IMR-90 (cell line): ENCODE results near the gene HDGFL3. TPM values are rescaled to one million over a fixed set of nuclear protein-coding genes. Genes with fewer than 3 reads are reported as not detected.
A peak's percentile ranks its signal among the peaks of the same experiment; 100 is the strongest.

ENCODE experiments used
- ATAC-seq: fragments of 200-7000 bp; cut with Tn5 transposase; 2 replicates; pipeline ENCODE4 v1.9.1; 2020; ENCODE audit warnings: low read depth, mild to moderate bottlenecking, moderate library complexity
- BruUV-seq: library from RNA; stranded (reverse); fragments of 400-500 nt; replicated peaks from 2 replicates; lab custom pipeline; 2021; lab: Mats Ljungman, UMichigan
- CTCF ChIA-PET: fragments of 300-600 bp; formaldehyde crosslinking; extraction: SDS; loops from one replicate; lab custom pipeline; 2021; ENCODE audit warnings: antibody characterized with exemption; lab: Yijun Ruan, JAX
- POLR2A ChIA-PET: fragments of 300-600 bp; sonication (Branson Sonifier 250); formaldehyde crosslinking; loops from one replicate; lab custom pipeline; 2022; ENCODE audit warnings: antibody characterized with exemption; ENCODE audit not compliant: unreplicated experiment; lab: Charles Lee
- DNase-seq: peaks from one replicate; pipeline ENCODE4 v3.0.0; 2013
- H2AFZ ChIP-seq: replicated peaks from 2 replicates; pipeline ENCODE3; 2013; ENCODE audit warnings: low read length, mild to moderate bottlenecking; ENCODE audit not compliant: poor library complexity
- H2AK5ac ChIP-seq: 2 replicates; pipeline ENCODE4 v1.6.1; 2013; ENCODE audit warnings: low read depth, low read length, inconsistent platforms
- H2AK9ac ChIP-seq: replicated peaks from 2 replicates; pipeline ENCODE3; 2013; ENCODE audit warnings: mild to moderate bottlenecking, low read depth, low read length, moderate library complexity; ENCODE audit not compliant: poor library complexity
- H2BK120ac ChIP-seq: 2 replicates; pipeline ENCODE4 v1.6.1; 2013; ENCODE audit warnings: low read depth, low read length, inconsistent platforms
- H2BK15ac ChIP-seq: 3 replicates; pipeline ENCODE4 v1.6.1; 2013; ENCODE audit warnings: low read depth, low read length, inconsistent platforms
- H2BK20ac ChIP-seq: 2 replicates; pipeline ENCODE4 v1.6.1; 2013; ENCODE audit warnings: low read depth, mild to moderate bottlenecking, inconsistent platforms, low read length, moderate library complexity
- H2BK5ac ChIP-seq: 2 replicates; pipeline ENCODE4 v1.6.1; 2013; ENCODE audit warnings: mild to moderate bottlenecking, low read depth, low read length, inconsistent platforms; ENCODE audit not compliant: poor library complexity, severe bottlenecking
- H3K14ac ChIP-seq: replicated peaks from 2 replicates; pipeline ENCODE4 v1.6.1; 2013; ENCODE audit warnings: low read depth, low read length, inconsistent platforms
- H3K18ac ChIP-seq: 2 replicates; pipeline ENCODE4 v1.6.1; 2013; ENCODE audit warnings: low read depth, low read length, control low read depth
- H3K23ac ChIP-seq: 2 replicates; pipeline ENCODE4 v1.6.1; 2013; ENCODE audit warnings: low read depth, low read length, inconsistent platforms
- H3K27ac ChIP-seq: 2 replicates; pipeline ENCODE4 v1.5.1; 2013; ENCODE audit warnings: mild to moderate bottlenecking, control low read depth, low read length; ENCODE audit not compliant: insufficient read depth
- H3K27me3 ChIP-seq: 2 replicates; pipeline ENCODE4 v1.6.1; 2013; ENCODE audit warnings: low read length; ENCODE audit not compliant: control insufficient read depth, insufficient read depth
- H3K36me3 ChIP-seq: 2 replicates; pipeline ENCODE4 v1.6.1; 2013; ENCODE audit warnings: low read length, mixed read lengths; ENCODE audit not compliant: control insufficient read depth, insufficient read depth
- H3K4ac ChIP-seq: 2 replicates; pipeline ENCODE4 v1.6.1; 2013; ENCODE audit warnings: low read depth, low read length, inconsistent platforms
- H3K4me1 ChIP-seq: 2 replicates; pipeline ENCODE4 v1.6.1; 2013; ENCODE audit warnings: low read length, mixed read lengths; ENCODE audit not compliant: control insufficient read depth, insufficient read depth
- H3K4me2 ChIP-seq: 2 replicates; pipeline ENCODE4 v1.6.1; 2013; ENCODE audit warnings: low read depth, mild to moderate bottlenecking, control low read depth, low read length, moderate library complexity
- H3K4me3 ChIP-seq: 2 replicates; pipeline ENCODE4 v1.5.1; 2013; ENCODE audit warnings: low read depth, mild to moderate bottlenecking, control low read depth, low read length, moderate library complexity; ENCODE audit not compliant: insufficient read depth
- H3K56ac ChIP-seq: 2 replicates; pipeline ENCODE4 v1.6.1; 2013; ENCODE audit warnings: low read length, inconsistent platforms; ENCODE audit not compliant: insufficient read depth; ENCODE audit errors: extremely low read depth
- H3K79me1 ChIP-seq, 2 experiments: 2 replicates each; pipeline ENCODE4 v1.6.1; 2013; ENCODE audit warnings: low read length in 2 of 2, inconsistent platforms in 1 of 2, low read depth in 1 of 2
- H3K9ac ChIP-seq: 2 replicates; pipeline ENCODE4 v1.6.1; 2013; ENCODE audit warnings: low read depth, low read length, control low read depth
- H3K9me1 ChIP-seq: 2 replicates; pipeline ENCODE4 v1.6.1; 2013; ENCODE audit warnings: low read length, inconsistent platforms; ENCODE audit not compliant: insufficient read depth
- H3K9me3 ChIP-seq: 2 replicates; pipeline ENCODE4 v1.6.1; 2013; ENCODE audit warnings: low read length; ENCODE audit not compliant: control insufficient read depth, insufficient read depth
- H4K20me1 ChIP-seq: 2 replicates; pipeline ENCODE4 v1.6.1; 2013; ENCODE audit warnings: low read length, inconsistent platforms; ENCODE audit not compliant: insufficient read depth
- H4K5ac ChIP-seq: 2 replicates; pipeline ENCODE4 v1.6.1; 2013; ENCODE audit warnings: mild to moderate bottlenecking, low read depth, low read length, control low read depth
- H4K8ac ChIP-seq, 2 experiments: 2 replicates each; pipeline ENCODE4 v1.6.1; 2013; ENCODE audit warnings: low read depth in 2 of 2, low read length in 2 of 2, control low read depth in 1 of 2, inconsistent platforms in 1 of 2
- H4K91ac ChIP-seq: 2 replicates; pipeline ENCODE4 v1.6.1; 2013; ENCODE audit warnings: low read depth, low read length, inconsistent platforms; ENCODE audit not compliant: insufficient read depth
- BHLHE40 ChIP-seq: fragments of 150-350 bp; IDR thresholded peaks from 2 replicates; pipeline ENCODE4 v1.6.1; 2016; ENCODE audit warnings: mild to moderate bottlenecking, low read depth, low read length
- CEBPB ChIP-seq: IDR thresholded peaks from 2 replicates; pipeline ENCODE4 v1.6.1; 2012; ENCODE audit warnings: low read depth, low read length, improper control_type of control experiment
- CHD1 ChIP-seq: IDR thresholded peaks from 2 replicates; pipeline ENCODE4 v1.6.1; 2012; ENCODE audit warnings: low read depth, low read length, improper control_type of control experiment
- FOS ChIP-seq: fragments of 150-350 bp; IDR thresholded peaks from 2 replicates; pipeline ENCODE4 v1.6.1; 2016; ENCODE audit warnings: low read depth, low read length
- MAFK ChIP-seq: IDR thresholded peaks from 2 replicates; pipeline ENCODE4 v1.6.1; 2012; ENCODE audit warnings: low read depth, low read length, improper control_type of control experiment
- MAZ ChIP-seq: IDR thresholded peaks from 2 replicates; pipeline ENCODE4 v1.6.1; 2012; ENCODE audit warnings: low read depth, mild to moderate bottlenecking, low read length, improper control_type of control experiment, moderate library complexity, borderline replicate concordance
- MXI1 ChIP-seq: IDR thresholded peaks from 2 replicates; pipeline ENCODE4 v1.6.1; 2012; ENCODE audit warnings: low read depth, mild to moderate bottlenecking, low read length, moderate library complexity, borderline replicate concordance
- NFE2L2 ChIP-seq: fragments of 150-350 bp; IDR thresholded peaks from 2 replicates; pipeline ENCODE4 v1.6.1; 2016; ENCODE audit warnings: low read depth, mild to moderate bottlenecking, low read length
- POLR2A ChIP-seq: IDR thresholded peaks from 2 replicates; pipeline ENCODE4 v1.6.1; 2012; ENCODE audit warnings: mild to moderate bottlenecking, low read depth, low read length
- RAD21 ChIP-seq: IDR thresholded peaks from 2 replicates; pipeline ENCODE4 v1.6.1; 2012; ENCODE audit warnings: low read length, improper control_type of control experiment
- RCOR1 ChIP-seq: IDR thresholded peaks from 2 replicates; pipeline ENCODE4 v1.6.1; 2012; ENCODE audit warnings: mild to moderate bottlenecking, low read length, improper control_type of control experiment; ENCODE audit not compliant: insufficient replicate concordance
- RFX5 ChIP-seq: IDR thresholded peaks from 2 replicates; pipeline ENCODE4 v1.8.0; 2012; ENCODE audit warnings: low read depth, mild to moderate bottlenecking, low read length, moderate library complexity
- SMC3 ChIP-seq: fragments of 150-350 bp; IDR thresholded peaks from 2 replicates; pipeline ENCODE4 v1.6.1; 2016; ENCODE audit warnings: low read depth, mild to moderate bottlenecking, antibody characterized with exemption, low read length, moderate library complexity
- WGBS, 2 experiments: methylation state at CpG; one replicate each; pipeline versions ENCODE4 v1.1.5 to v1.1.7; 2013; ENCODE audit warnings: missing lambda C conversion rate in 2 of 2; ENCODE audit not compliant: insufficient read length in 1 of 2; ENCODE audit errors: extremely low coverage in 2 of 2; 5-methylcytosine and 5-hydroxymethylcytosine counted together
- dilution Hi-C: fragments of 300-500 bp; cut with HindIII; formaldehyde crosslinking; loops from one replicate; pipeline ENCODE4 v1.14.3; 2018; ENCODE audit warnings: low sequenced_read_pairs; ENCODE audit not compliant: unreplicated experiment
- in situ Hi-C: fragments of 300-500 bp; cut with MboI; formaldehyde crosslinking; loops from 3 replicates; pipeline ENCODE4 v1.14.3; 2019; ENCODE audit warnings: low sequenced_read_pairs, inconsistent platforms, mixed read lengths
- intact Hi-C: fragments of 100-400 bp; cut with micrococcal nuclease; formaldehyde crosslinking; loops from 2 replicates; pipeline ENCODE4 v1.10.0; 2022
- polyA plus RNA-seq, 3 experiments: library from polyadenylated mRNA; depleted of rRNA; stranded (reverse); fragments of >200 nt; gene quantifications; 2 replicates each; pipeline ENCODE4 v1.2.3, GENCODE V29; 2012; ENCODE audit warnings: low replicate concordance in 1 of 3
- total RNA-seq: library from RNA; depleted of rRNA; stranded (reverse); fragments of >200 nt; gene quantifications from 2 replicates; pipeline ENCODE4 v1.2.3, GENCODE V29; 2012
- TF ChIP-seq, protein P1 (sequence below): conservative IDR thresholded peaks from 2 replicates; pipeline ENCODE4 v1.5.1; 2012; ENCODE audit warnings: mild to moderate bottlenecking, low read depth, low read length, improper control_type of control experiment
- TF ChIP-seq, protein P2 (sequence below): fragments of 150-350 bp; IDR thresholded peaks from 2 replicates; pipeline ENCODE4 v1.6.1; 2017; ENCODE audit warnings: mild to moderate bottlenecking, antibody characterized with exemption, low read length, low read depth
- TF ChIP-seq, protein P3 (sequence below): fragments of 150-350 bp; IDR thresholded peaks from 2 replicates; pipeline ENCODE4 v1.6.1; 2016; ENCODE audit warnings: low read depth, mild to moderate bottlenecking, low read length, moderate library complexity, borderline replicate concordance

The HDGFL3 gene
- total and polyA plus RNA-seq, 2 of the 4 experiments (the other 2 are of a cell fraction) = 9.5 to 18.1 TPM

DNA sequence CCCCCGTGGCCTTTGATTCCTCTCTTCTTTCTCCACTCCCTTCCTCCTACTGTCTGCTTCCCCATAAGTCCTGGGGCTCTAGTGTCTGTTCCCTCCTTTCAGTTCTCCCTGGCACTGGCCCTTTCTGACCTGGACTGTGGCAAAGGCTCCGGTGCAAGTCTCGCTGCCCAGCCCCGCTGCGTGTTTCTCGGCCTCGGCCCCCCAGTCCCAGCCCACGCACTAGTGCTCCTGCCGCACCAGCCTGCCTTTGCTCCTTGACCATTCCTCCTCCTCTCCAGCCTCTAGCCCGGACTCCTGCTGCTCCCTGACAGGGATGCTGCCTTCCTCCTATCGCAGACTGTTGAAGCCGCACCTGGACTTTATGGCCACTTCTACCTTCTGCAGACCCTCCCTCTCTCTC lies 98.1 kb downstream of the HDGFL3 start:
- H3K9ac ChIP-seq = no peak overlapping the region
- no peak overlapping the region for H4K5ac ChIP-seq
- H4K20me1 ChIP-seq = peaks cover 3% of the 10 kb centered on the region; the same call in 1 of the 2 replicates
- H3K79me1 ChIP-seq = peaks cover 8 to 44% of the 10 kb centered on the region in 2 experiments; a peak in 3 of 4 replicates
- H4K91ac ChIP-seq = no peak overlapping the region
- H3K4me2 ChIP-seq = no peak overlapping the region
- no peak overlapping the region for H3K56ac ChIP-seq
- DNase-seq (no peak), ATAC-seq (no peak)
- H2AFZ ChIP-seq = no peak overlapping the region
- no peak overlapping the region for H3K27ac ChIP-seq
- no peak overlapping the region for H3K4me3 ChIP-seq
- no peak overlapping the region for H2BK120ac ChIP-seq
- no peak overlapping the region for H3K4ac ChIP-seq
- no peak overlapping the region for H3K18ac ChIP-seq
- H2AK5ac ChIP-seq = peak overlapping the region; percentile 87; the same call in 1 of the 2 replicates
- no peaks in the 10 kb centered on the region for H3K9me3 ChIP-seq
- H3K27me3 ChIP-seq = no peaks in the 10 kb centered on the region
- ChIA-PET POLR2A (no interaction called here), CTCF (interaction anchor here (1.1 kb wide), 1 partner anchor 176 kb away, joined by 3 read pairs; no protein-coding TSS in a partner anchor)
- H3K14ac ChIP-seq = no peak overlapping the region
- no peak overlapping the region for H4K8ac ChIP-seq
- no TSS peak for BruUV-seq
- in situ Hi-C loops = no loop called here
- WGBS, 2 experiments = 87% methylated on average over 6 of the region's 12 CpGs; no CpG with 5 or more reads in 1 of the 2 experiments
- H3K9me1 ChIP-seq = peaks cover 35% of the 10 kb centered on the region
- H2BK5ac ChIP-seq = no peak overlapping the region
- no peak overlapping the region for H2AK9ac ChIP-seq
- dilution Hi-C loops = no loop called here
- TF ChIP-seq CEBPB (no peak), MXI1 (no peak), FOS (no peak), MAFK (no peak), RAD21 (no peak), CHD1 (no peak), SMC3 (no peak), RFX5 (no peak), POLR2A (no peak), RCOR1 (no peak), MAZ (no peak), BHLHE40 (no peak), NFE2L2 (no peak)
- TF ChIP-seq, protein P1, sequence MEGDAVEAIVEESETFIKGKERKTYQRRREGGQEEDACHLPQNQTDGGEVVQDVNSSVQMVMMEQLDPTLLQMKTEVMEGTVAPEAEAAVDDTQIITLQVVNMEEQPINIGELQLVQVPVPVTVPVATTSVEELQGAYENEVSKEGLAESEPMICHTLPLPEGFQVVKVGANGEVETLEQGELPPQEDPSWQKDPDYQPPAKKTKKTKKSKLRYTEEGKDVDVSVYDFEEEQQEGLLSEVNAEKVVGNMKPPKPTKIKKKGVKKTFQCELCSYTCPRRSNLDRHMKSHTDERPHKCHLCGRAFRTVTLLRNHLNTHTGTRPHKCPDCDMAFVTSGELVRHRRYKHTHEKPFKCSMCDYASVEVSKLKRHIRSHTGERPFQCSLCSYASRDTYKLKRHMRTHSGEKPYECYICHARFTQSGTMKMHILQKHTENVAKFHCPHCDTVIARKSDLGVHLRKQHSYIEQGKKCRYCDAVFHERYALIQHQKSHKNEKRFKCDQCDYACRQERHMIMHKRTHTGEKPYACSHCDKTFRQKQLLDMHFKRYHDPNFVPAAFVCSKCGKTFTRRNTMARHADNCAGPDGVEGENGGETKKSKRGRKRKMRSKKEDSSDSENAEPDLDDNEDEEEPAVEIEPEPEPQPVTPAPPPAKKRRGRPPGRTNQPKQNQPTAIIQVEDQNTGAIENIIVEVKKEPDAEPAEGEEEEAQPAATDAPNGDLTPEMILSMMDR = no peak
- TF ChIP-seq, protein P2, sequence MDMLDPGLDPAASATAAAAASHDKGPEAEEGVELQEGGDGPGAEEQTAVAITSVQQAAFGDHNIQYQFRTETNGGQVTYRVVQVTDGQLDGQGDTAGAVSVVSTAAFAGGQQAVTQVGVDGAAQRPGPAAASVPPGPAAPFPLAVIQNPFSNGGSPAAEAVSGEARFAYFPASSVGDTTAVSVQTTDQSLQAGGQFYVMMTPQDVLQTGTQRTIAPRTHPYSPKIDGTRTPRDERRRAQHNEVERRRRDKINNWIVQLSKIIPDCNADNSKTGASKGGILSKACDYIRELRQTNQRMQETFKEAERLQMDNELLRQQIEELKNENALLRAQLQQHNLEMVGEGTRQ = no peak
- TF ChIP-seq, protein P3, sequence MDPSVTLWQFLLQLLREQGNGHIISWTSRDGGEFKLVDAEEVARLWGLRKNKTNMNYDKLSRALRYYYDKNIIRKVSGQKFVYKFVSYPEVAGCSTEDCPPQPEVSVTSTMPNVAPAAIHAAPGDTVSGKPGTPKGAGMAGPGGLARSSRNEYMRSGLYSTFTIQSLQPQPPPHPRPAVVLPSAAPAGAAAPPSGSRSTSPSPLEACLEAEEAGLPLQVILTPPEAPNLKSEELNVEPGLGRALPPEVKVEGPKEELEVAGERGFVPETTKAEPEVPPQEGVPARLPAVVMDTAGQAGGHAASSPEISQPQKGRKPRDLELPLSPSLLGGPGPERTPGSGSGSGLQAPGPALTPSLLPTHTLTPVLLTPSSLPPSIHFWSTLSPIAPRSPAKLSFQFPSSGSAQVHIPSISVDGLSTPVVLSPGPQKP = no peak
- intact Hi-C loops = no loop called here
- H3K23ac ChIP-seq = no peak overlapping the region
- H3K36me3 ChIP-seq = no peaks in the 10 kb centered on the region
- H3K4me1 ChIP-seq = peaks cover 18% of the 10 kb centered on the region
- H2BK20ac ChIP-seq = no peak overlapping the region
- peak overlapping the region; percentile 47; the same call in 1 of the 3 replicates for H2BK15ac ChIP-seq
